K562 (cell line): ENCODE data around the gene KCNK1. TPM values are rescaled to one million over a fixed set of nuclear protein-coding genes. Genes with fewer than 3 reads are reported as not detected.

Experiments used
- ATAC-seq: fragments of 200-7000 bp; cut with Tn5 transposase; 3 replicates; pipeline ENCODE4 v1.9.1; 2020; ENCODE audit warnings: moderate library complexity
- BruUV-seq: library from RNA; stranded (reverse); fragments of 400-500 nt; replicated peaks from 2 replicates; lab custom pipeline; 2021; lab: Mats Ljungman, UMichigan
- CTCF ChIA-PET: fragments of 300-600 bp; formaldehyde crosslinking; extraction: SDS; loops from one replicate; lab custom pipeline; 2021; ENCODE audit warnings: low intra/inter-chr PET ratio; lab: Yijun Ruan, JAX
- POLR2A ChIA-PET: fragments of 300-600, 350-650 bp; sonication (Branson Sonifier 250); formaldehyde crosslinking; extraction: SDS; loops from one replicate; lab custom pipeline; 2021; ENCODE audit warnings: antibody characterized with exemption, inconsistent platforms; lab: Yijun Ruan, JAX
- DNase-seq, 4 experiments: peaks; one replicate each; pipeline versions ENCODE4 v3.0.0 to v3.0.0-alpha.2; 2011 to 2018; ENCODE audit warnings: low spot score in 3 of 4, mixed read lengths in 3 of 4; ENCODE audit errors: extremely low read depth in 1 of 4
- FAIRE-seq: peaks from 2 replicates; lab custom pipeline; 2011; peaks lifted over from hg19 to GRCh38; lab: Jason Lieb, UNC
- H2AFZ ChIP-seq: 2 replicates; pipeline ENCODE4 v1.6.0; 2011; ENCODE audit warnings: low read depth, low read length, control low read depth, inconsistent platforms
- H3K27ac ChIP-seq: fragments of 200-600 bp; 3 replicates; pipeline ENCODE4 v1.8.0; 2011; ENCODE audit warnings: low read depth, mild to moderate bottlenecking, control low read depth, inconsistent platforms, low read length, moderate library complexity, mixed read lengths; ENCODE audit errors: extremely low read depth
- H3K27me3 ChIP-seq, 2 experiments: fragments of 300-600 bp in 1 of 2; 2 replicates in 1 of 2; 3 replicates in 1 of 2; pipeline versions ENCODE4 v1.6.0 to v1.8.0; 2011; ENCODE audit warnings: inconsistent platforms in 2 of 2, low read length in 2 of 2, mild to moderate bottlenecking in 1 of 2, mixed read lengths in 1 of 2, moderate library complexity in 1 of 2; ENCODE audit not compliant: control insufficient read depth in 2 of 2, insufficient read depth in 2 of 2
- H3K36me3 ChIP-seq: fragments of 300-600 bp; 3 replicates; pipeline ENCODE4 v1.8.0; 2011; ENCODE audit warnings: mild to moderate bottlenecking, low read length, inconsistent platforms; ENCODE audit not compliant: control insufficient read depth, insufficient read depth
- H3K4me1 ChIP-seq, 2 experiments: fragments of 200-600 bp in 1 of 2; replicated peaks in 1 of 2; 2 replicates in 1 of 2; 3 replicates in 1 of 2; pipeline versions ENCODE4 v1.5.1 to v1.8.0; 2011; ENCODE audit warnings: inconsistent platforms in 2 of 2, low read length in 2 of 2, mild to moderate bottlenecking in 1 of 2, mixed read lengths in 1 of 2, moderate library complexity in 1 of 2; ENCODE audit not compliant: control insufficient read depth in 2 of 2, insufficient read depth in 2 of 2
- H3K4me2 ChIP-seq: 2 replicates; pipeline ENCODE4 v1.6.1; 2011; ENCODE audit warnings: low read length, control low read depth, inconsistent platforms, mixed read lengths; ENCODE audit not compliant: insufficient read depth
- H3K4me3 ChIP-seq: fragments of 200-600 bp; sonication (generic), shearing (Covaris generic); 2 replicates; pipeline ENCODE4 v1.5.1; 2016; ENCODE audit warnings: control low read depth, inconsistent platforms
- H3K79me2 ChIP-seq: fragments of 200-600 bp; 3 replicates; pipeline ENCODE4 v1.8.0; 2011; ENCODE audit warnings: low read length, inconsistent platforms; ENCODE audit not compliant: control insufficient read depth, insufficient read depth
- H3K9ac ChIP-seq, 2 experiments: 2 replicates each; pipeline versions ENCODE4 v1.6.0 to v1.6.1; 2011; ENCODE audit warnings: low read depth in 2 of 2, low read length in 2 of 2, control low read depth in 1 of 2, inconsistent platforms in 1 of 2, mild to moderate bottlenecking in 1 of 2, mixed read lengths in 1 of 2; ENCODE audit not compliant: insufficient read depth in 1 of 2
- H3K9me1 ChIP-seq: one replicate; pipeline ENCODE4 v1.6.0; 2011; ENCODE audit warnings: inconsistent platforms, mild to moderate bottlenecking, low read length, moderate library complexity; ENCODE audit not compliant: control insufficient read depth, insufficient read depth
- H3K9me3 ChIP-seq: replicated peaks from 2 replicates; pipeline ENCODE4 v1.5.1; 2011; ENCODE audit warnings: low read depth, low read length, inconsistent platforms; ENCODE audit not compliant: control insufficient read depth, insufficient read depth
- H4K20me1 ChIP-seq: replicated peaks from 2 replicates; pipeline ENCODE4 v1.6.1; 2011; ENCODE audit warnings: low read length, inconsistent platforms, mixed read lengths; ENCODE audit not compliant: control insufficient read depth, insufficient read depth
- E2F8 ChIP-seq: fragments of 450-650 bp; IDR thresholded peaks from 2 replicates; pipeline ENCODE4 v1.7.1; 2018; ENCODE audit warnings: mild to moderate bottlenecking, low read depth; ENCODE audit not compliant: partially characterized antibody
- ZNF507 ChIP-seq: conservative IDR thresholded peaks from 2 replicates; pipeline ENCODE4 v1.6.1; 2017; ENCODE audit warnings: missing genetic modification characterization, missing compliant biosample characterization
- ZNF583 ChIP-seq: fragments of 250-450 bp; sonication (Bioruptor Pico); IDR thresholded peaks from 2 replicates; pipeline ENCODE4 v1.4.0; 2020
- WGBS: fragments of 100-300 bp; shearing (Covaris generic); methylation state at CpG from one replicate; pipeline ENCODE4 v1.1.6; 2016; ENCODE audit warnings: low coverage, mixed read lengths; ENCODE audit not compliant: insufficient coverage; ENCODE audit errors: missing lambda C conversion rate; 5-methylcytosine and 5-hydroxymethylcytosine counted together
- in situ Hi-C: fragments of 300-500 bp; cut with MboI; formaldehyde crosslinking; loops from 4 replicates; pipeline ENCODE4 v1.15.0; 2018; ENCODE audit warnings: inconsistent platforms, mixed read lengths
- intact Hi-C: fragments of 100-400 bp; cut with micrococcal nuclease; formaldehyde crosslinking; loops from 2 replicates; pipeline ENCODE4 v1.14.2; 2022
- polyA plus RNA-seq, 8 experiments: library from polyadenylated mRNA; depleted of rRNA in 4 of 8; stranded (reverse) in 5 of 8; unstranded in 3 of 8; fragments of >200 nt; fragmentation: Nextera tagmentation in 2 of 8; fragmentation: Illumina TruSeq in 1 of 8; extraction: Ambion mirVana in 2 of 8; extraction: Trizol in 1 of 8; gene quantifications; 2 replicates each; pipeline versions ENCODE4 v1.2.1 to v1.2.3, GENCODE V29; 2011 to 2014; ENCODE audit warnings: inconsistent platforms in 1 of 8, missing spikeins in 1 of 8
- total RNA-seq, 7 experiments: library from RNA; depleted of rRNA in 6 of 7; stranded (reverse); fragments of >200 nt in 6 of 7; fragmentation: Illumina TruSeq in 2 of 7; extraction: Trizol in 2 of 7; gene quantifications; 2 replicates each; pipeline versions ENCODE4 v1.2.1 to v1.2.3, GENCODE V29; 2011 to 2021; ENCODE audit warnings: low replicate concordance in 1 of 7
- TF ChIP-seq, protein P1 (sequence below): IDR thresholded peaks from 2 replicates; pipeline ENCODE4 v1.6.1; 2012; ENCODE audit warnings: low read depth, low read length, improper control_type of control experiment, borderline replicate concordance

Gene KCNK1
- total and polyA plus RNA-seq, 9 of the 15 experiments (the other 6 are each of a cell fraction or from before 2014, with no cell fraction given): 3.1 to 22.7 (median 6.0) TPM

- H4K20me1 ChIP-seq: no peaks in the 10 kb centered on the region
- H3K36me3 ChIP-seq: no peaks in the 10 kb centered on the region
- in situ Hi-C loops (no loop called here), intact Hi-C loops (no loop called here)
- WGBS: 50% methylated on average over 2 of the region's 2 CpGs
- H3K27me3 ChIP-seq: no peaks in the 10 kb centered on the region
- ChIA-PET CTCF (no interaction called here), POLR2A (no interaction called here)
- no peaks in the 10 kb centered on the region for H3K9me1 ChIP-seq
- peak overlapping the region; percentile 30; the same call in 1 of the 2 replicates for H2AFZ ChIP-seq
- H3K79me2 ChIP-seq: no peaks in the 10 kb centered on the region
- H3K9ac ChIP-seq: no peak overlapping the region
- no peaks in the 10 kb centered on the region for H3K9me3 ChIP-seq
- no TSS peak for BruUV-seq
- peaks cover 0 to 26% of the 10 kb centered on the region in 2 experiments; a peak in 3 of 5 replicates for H3K4me1 ChIP-seq
- H3K27ac ChIP-seq: no peak overlapping the region
- H3K4me2 ChIP-seq: no peak overlapping the region
- DNase-seq: no peak
- no peak for FAIRE-seq
- TF ChIP-seq, protein P1, sequence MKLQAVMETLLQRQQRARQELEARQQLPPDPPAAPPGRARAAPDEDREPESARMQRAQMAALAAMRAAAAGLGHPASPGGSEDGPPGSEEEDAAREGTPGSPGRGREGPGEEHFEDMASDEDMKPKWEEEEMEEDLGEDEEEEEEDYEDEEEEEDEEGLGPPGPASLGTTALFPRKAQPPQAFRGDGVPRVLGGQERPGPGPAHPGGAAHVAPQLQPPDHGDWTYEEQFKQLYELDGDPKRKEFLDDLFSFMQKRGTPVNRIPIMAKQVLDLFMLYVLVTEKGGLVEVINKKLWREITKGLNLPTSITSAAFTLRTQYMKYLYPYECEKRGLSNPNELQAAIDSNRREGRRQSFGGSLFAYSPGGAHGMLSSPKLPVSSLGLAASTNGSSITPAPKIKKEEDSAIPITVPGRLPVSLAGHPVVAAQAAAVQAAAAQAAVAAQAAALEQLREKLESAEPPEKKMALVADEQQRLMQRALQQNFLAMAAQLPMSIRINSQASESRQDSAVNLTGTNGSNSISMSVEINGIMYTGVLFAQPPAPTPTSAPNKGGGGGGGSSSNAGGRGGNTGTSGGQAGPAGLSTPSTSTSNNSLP: no peak
- TF ChIP-seq ZNF583 (no peak), E2F8 (no peak), ZNF507 (no peak)
- no peak overlapping the region for H3K4me3 ChIP-seq
- ATAC-seq: no peak
These were observed 10.4 kb upstream of the KCNK1 start for GRCh38 chr1:233603478-233603877.
